ENCODE results near the gene EIF4H. TPM values are rescaled to one million over a fixed set of nuclear protein-coding genes. Genes with fewer than 3 reads are reported as not detected.
A peak's percentile ranks its signal among the peaks of the same experiment; 100 is the strongest.

EIF4H gene
- total and polyA plus RNA-seq, 9 of the 15 experiments (the other 6 are each of a cell fraction or from before 2014, with no cell fraction given) = 11.0 to 435 (median 319) TPM

- no peak overlapping the region for H3K4me3 ChIP-seq
- no peak for TF ChIP-seq ADNP (tag; IDR thresholded peaks at IDR 0.05)
- no peak for TF ChIP-seq MTA3 (IDR thresholded peaks at IDR 0.05; ENCODE audit: borderline replicate concordance)
- no peak for TF ChIP-seq POLR3G (IDR thresholded peaks at IDR 0.05; ENCODE audit: extremely low read depth, insufficient read length, insufficient replicate concordance)
- 0 out of 2 replicates have a peak, but pooled peaks have one; percentile 34 for TF ChIP-seq GATA2 (CRISPR knock-in tag; IDR thresholded peaks at IDR 0.05)
- TF ChIP-seq GABPB1 (CRISPR knock-in tag; IDR thresholded peaks at IDR 0.05) = no peak
- TF ChIP-seq THRB (CRISPR knock-in tag; conservative IDR thresholded peaks at IDR 0.05) = no peak
- no peak for TF ChIP-seq BCOR (IDR thresholded peaks at IDR 0.05)
- POLR2A ChIA-PET = interaction anchor here (0.8 to 1.5 kb wide), 4 partner anchors 10 to 22 kb away, joined by 3 to 5 read pairs (median 4); partner anchors contain the start of gene EIF4H
- no peak for DNase-seq (ENCODE audit: extremely low read depth in 1 of 4, low spot score in 3 of 4)
- CTCF ChIA-PET (ENCODE audit: low intra/inter-chr PET ratio) = no interaction called here
- 0 out of 2 replicates have a peak overlapping the region, but pooled peaks have one; percentile 17 for H2AFZ ChIP-seq (ENCODE audit: low read depth, low read length)
- FAIRE-seq = no peak
- no peaks in the 10 kb centered on the region for H3K79me2 ChIP-seq (ENCODE audit: control insufficient read depth, insufficient read depth, low read length)
- intact Hi-C loops (cut with micrococcal nuclease) = no loop called here
- no peak overlapping the region for H3K9ac ChIP-seq (ENCODE audit: insufficient read depth in 1 of 2, low read depth in 2 of 2, low read length in 2 of 2)
- H3K27me3 ChIP-seq (ENCODE audit: control insufficient read depth in 2 of 2, insufficient read depth in 2 of 2, low read length in 2 of 2) = no peaks in the 10 kb centered on the region
- H3K9me1 ChIP-seq (ENCODE audit: control insufficient read depth, insufficient read depth, low read length) = no peaks in the 10 kb centered on the region
- BruUV-seq (replicated peaks) = no TSS peak
- H4K20me1 ChIP-seq (replicated peaks; ENCODE audit: control insufficient read depth, insufficient read depth, low read length) = no peaks in the 10 kb centered on the region
- in situ Hi-C loops (cut with MboI) = no loop called here
- no peaks in the 10 kb centered on the region for H3K36me3 ChIP-seq (ENCODE audit: control insufficient read depth, insufficient read depth, low read length)
- peaks cover 7 to 12% of the 10 kb centered on the region in 2 experiments for H3K4me1 ChIP-seq (replicated peaks in 1 of 2; ENCODE audit: control insufficient read depth in 2 of 2, insufficient read depth in 2 of 2, low read length in 2 of 2)
- no peak overlapping the region for H3K27ac ChIP-seq (ENCODE audit: extremely low read depth, low read depth, low read length)
- 65% methylated on average over 9 of the region's 9 CpGs for WGBS (ENCODE audit: insufficient coverage, low coverage, missing lambda C conversion rate)
- H3K4me2 ChIP-seq (ENCODE audit: insufficient read depth, low read length) = no peak overlapping the region
- ATAC-seq = no peak
- H3K9me3 ChIP-seq (replicated peaks; ENCODE audit: control insufficient read depth, insufficient read depth, low read depth, low read length) = no peaks in the 10 kb centered on the region
These were observed 18.3 kb upstream of the EIF4H start for GRCh38 chr7:74155810-74156395.

Data from K562 (cell line).